GM23338 (cell line): ENCODE data around the gene ERN1. TPM values are rescaled to one million over a fixed set of nuclear protein-coding genes. Genes with fewer than 3 reads are reported as not detected.

Experiments
- ATAC-seq: fragments of 200-7000 bp; cut with Tn5 transposase; 3 replicates; pipeline ENCODE4 v1.9.1; 2020
- DNase-seq: peaks from one replicate; pipeline ENCODE4 v3.0.0-alpha.2; 2015; ENCODE audit warnings: low spot score
- H2AFZ ChIP-seq: fragments of 200-600 bp; sonication (generic); 2 replicates; pipeline ENCODE4 v1.8.0; 2016; ENCODE audit warnings: antibody characterized with exemption, mild to moderate bottlenecking, moderate library complexity
- H3F3A ChIP-seq: fragments of 200-600 bp; sonication (generic); replicated peaks from 2 replicates; pipeline ENCODE4 v1.8.0; 2017; ENCODE audit warnings: antibody characterized with exemption, mixed run types, low read depth
- H3K27ac ChIP-seq: fragments of 200-600 bp; sonication (generic); 2 replicates; pipeline ENCODE4 v1.6.1; 2016; ENCODE audit warnings: low read depth
- H3K27me3 ChIP-seq: fragments of 200-600 bp; sonication (generic); 2 replicates; pipeline ENCODE4 v1.8.0; 2016; ENCODE audit warnings: mild to moderate bottlenecking, mixed run types, moderate library complexity; ENCODE audit not compliant: insufficient read depth
- H3K36me3 ChIP-seq: fragments of 200-600 bp; sonication (generic); 2 replicates; pipeline ENCODE4 v1.8.0; 2016; ENCODE audit warnings: mild to moderate bottlenecking; ENCODE audit not compliant: insufficient read depth
- H3K4me1 ChIP-seq: fragments of 200-600 bp; sonication (generic); 2 replicates; pipeline ENCODE4 v1.8.0; 2016; ENCODE audit warnings: mild to moderate bottlenecking, moderate library complexity; ENCODE audit not compliant: insufficient read depth
- H3K4me2 ChIP-seq: fragments of 200-600 bp; sonication (generic); 2 replicates; pipeline ENCODE4 v1.7.1; 2017; ENCODE audit warnings: mixed run types
- H3K4me3 ChIP-seq: fragments of 200-600 bp; sonication (generic); 2 replicates; pipeline ENCODE4 v1.6.1; 2016; ENCODE audit warnings: mixed run types
- H3K79me2 ChIP-seq: fragments of 200-600 bp; sonication (generic); replicated peaks from 2 replicates; pipeline ENCODE4 v1.8.0; 2017; ENCODE audit warnings: mild to moderate bottlenecking; ENCODE audit not compliant: insufficient read depth
- H3K9me2 ChIP-seq: fragments of 200-600 bp; sonication (generic); 2 replicates; pipeline ENCODE4 v1.8.0; 2017; ENCODE audit not compliant: insufficient read depth
- H4K20me1 ChIP-seq: fragments of 200-600 bp; sonication (generic); replicated peaks from 2 replicates; pipeline ENCODE4 v1.8.0; 2017; ENCODE audit warnings: mild to moderate bottlenecking; ENCODE audit not compliant: insufficient read depth
- H3K27ac Mint-ChIP-seq: 2 replicates; pipeline ENCODE4 v1.8.0; 2020; ENCODE audit warnings: inconsistent platforms, mild to moderate bottlenecking, moderate library complexity, mixed read lengths
- H3K27me3 Mint-ChIP-seq: 3 replicates; pipeline ENCODE4 v1.8.0; 2022; ENCODE audit warnings: low read depth, mild to moderate bottlenecking, moderate library complexity, mixed read lengths, inconsistent platforms; ENCODE audit not compliant: insufficient read depth, poor library complexity
- H3K36me3 Mint-ChIP-seq: 3 replicates; pipeline ENCODE4 v1.8.0; 2021; ENCODE audit warnings: low read depth, mild to moderate bottlenecking, inconsistent platforms, moderate library complexity, mixed read lengths
- H3K4me1 Mint-ChIP-seq: 3 replicates; pipeline ENCODE4 v1.8.0; 2020; ENCODE audit warnings: mild to moderate bottlenecking, inconsistent platforms, mixed read lengths
- H3K4me3 Mint-ChIP-seq: 3 replicates; pipeline ENCODE4 v1.8.0; 2021; ENCODE audit warnings: moderate library complexity, mild to moderate bottlenecking, inconsistent platforms, mixed read lengths
- H3K9me3 Mint-ChIP-seq: 3 replicates; pipeline ENCODE4 v1.8.0; 2020; ENCODE audit warnings: moderate library complexity, mild to moderate bottlenecking, inconsistent platforms, mixed read lengths
- CREB1 ChIP-seq: fragments of 250-450 bp; sonication (Bioruptor Pico); IDR thresholded peaks from 2 replicates; pipeline ENCODE4 v1.5.0; 2020; ENCODE audit warnings: low read depth, mild to moderate bottlenecking, moderate library complexity
- CTCF ChIP-seq, 2 experiments: fragments of 200-600 bp in 1 of 2; sonication (generic) in 1 of 2; conservative IDR thresholded peaks; 2 replicates each; pipeline versions ENCODE4 v1.5.1 to v1.6.1; 2016 to 2017; ENCODE audit warnings: antibody characterized with exemption in 2 of 2, low read depth in 2 of 2, mild to moderate bottlenecking in 2 of 2, moderate library complexity in 1 of 2
- EZH2 ChIP-seq: fragments of 200-600 bp; sonication (generic); IDR thresholded peaks from one replicate; pipeline ENCODE4 v1.8.0; 2017; ENCODE audit warnings: antibody characterized with exemption, mild to moderate bottlenecking, low read depth; ENCODE audit not compliant: unreplicated experiment
- EZH2phosphoT487 ChIP-seq: fragments of 200-600 bp; sonication (generic); IDR thresholded peaks from one replicate; pipeline ENCODE4 v1.8.1; 2018; ENCODE audit warnings: antibody characterized with exemption; ENCODE audit not compliant: unreplicated experiment
- JUNB ChIP-seq: IDR thresholded peaks from one replicate; pipeline ENCODE4 v1.6.1; 2016; ENCODE audit warnings: antibody characterized with exemption; ENCODE audit not compliant: unreplicated experiment
- NANOG ChIP-seq: IDR thresholded peaks from 2 replicates; pipeline ENCODE4 v1.6.1; 2016; ENCODE audit warnings: antibody characterized with exemption, borderline replicate concordance
- POLR2AphosphoS5 ChIP-seq: IDR thresholded peaks from 2 replicates; pipeline ENCODE4 v1.6.1; 2016; ENCODE audit warnings: antibody characterized with exemption, low read depth
- STAT1 ChIP-seq: IDR thresholded peaks from one replicate; pipeline ENCODE4 v1.6.1; 2016; ENCODE audit warnings: antibody characterized with exemption; ENCODE audit not compliant: unreplicated experiment
- ZNF114 ChIP-seq: fragments of 250-450 bp; sonication (Bioruptor Pico); IDR thresholded peaks from 2 replicates; pipeline ENCODE4 v1.5.0; 2020; ENCODE audit warnings: mild to moderate bottlenecking, moderate library complexity
- polyA plus RNA-seq: library from polyadenylated mRNA; unstranded; fragments of >200 nt; fragmentation: Nextera tagmentation; extraction: Ambion mirVana; gene quantifications from 2 replicates; pipeline ENCODE4 v1.2.1, GENCODE V29; 2016
- total RNA-seq: library from RNA; depleted of rRNA; stranded (reverse); fragments of >200 nt; shearing (Covaris generic); gene quantifications from 2 replicates; pipeline ENCODE4 v1.2.3, GENCODE V29; 2014
- TF ChIP-seq, protein P1 (sequence below): IDR thresholded peaks from one replicate; pipeline ENCODE4 v1.6.1; 2018; ENCODE audit warnings: antibody characterized with exemption; ENCODE audit not compliant: unreplicated experiment
- TF ChIP-seq, protein P2 (sequence below): IDR thresholded peaks from 2 replicates; pipeline ENCODE4 v1.6.1; 2016; ENCODE audit warnings: antibody characterized with exemption

Gene ERN1
- total and polyA plus RNA-seq, 2 experiments from 2014 or later, result 5.9 to 7.5 TPM

- H3K79me2 ChIP-seq, result no peaks in the 10 kb centered on the region
- no peaks in the 10 kb centered on the region for H4K20me1 ChIP-seq
- DNase-seq (no peak), ATAC-seq (no peak)
- no peaks in the 10 kb centered on the region for H3K36me3 ChIP-seq
- H3K27ac ChIP-seq, result no peak overlapping the region
- H3K27ac Mint-ChIP-seq, result no peak overlapping the region
- H3K4me1 ChIP-seq, result peaks cover 7% of the 10 kb centered on the region; the same call in 1 of the 2 replicates
- no peak overlapping the region for H3K4me2 ChIP-seq
- peaks cover 3% of the 10 kb centered on the region for H3K27me3 Mint-ChIP-seq
- H3K27me3 ChIP-seq, result no peaks in the 10 kb centered on the region
- H3K9me3 Mint-ChIP-seq, result no peaks in the 10 kb centered on the region
- no peak overlapping the region for H2AFZ ChIP-seq
- no peak overlapping the region for H3K4me3 ChIP-seq
- peaks cover 4% of the 10 kb centered on the region; the same call in 1 of the 2 replicates for H3K9me2 ChIP-seq
- TF ChIP-seq CTCF (conservative IDR thresholded peaks at IDR 0.05; ENCODE audit: low read depth in 2 of 2) (no peak), NANOG (no peak), JUNB (no peak), EZH2 (no peak), ZNF114 (CRISPR knock-in tag) (no peak), POLR2AphosphoS5 (no peak)
- TF ChIP-seq, protein P1, sequence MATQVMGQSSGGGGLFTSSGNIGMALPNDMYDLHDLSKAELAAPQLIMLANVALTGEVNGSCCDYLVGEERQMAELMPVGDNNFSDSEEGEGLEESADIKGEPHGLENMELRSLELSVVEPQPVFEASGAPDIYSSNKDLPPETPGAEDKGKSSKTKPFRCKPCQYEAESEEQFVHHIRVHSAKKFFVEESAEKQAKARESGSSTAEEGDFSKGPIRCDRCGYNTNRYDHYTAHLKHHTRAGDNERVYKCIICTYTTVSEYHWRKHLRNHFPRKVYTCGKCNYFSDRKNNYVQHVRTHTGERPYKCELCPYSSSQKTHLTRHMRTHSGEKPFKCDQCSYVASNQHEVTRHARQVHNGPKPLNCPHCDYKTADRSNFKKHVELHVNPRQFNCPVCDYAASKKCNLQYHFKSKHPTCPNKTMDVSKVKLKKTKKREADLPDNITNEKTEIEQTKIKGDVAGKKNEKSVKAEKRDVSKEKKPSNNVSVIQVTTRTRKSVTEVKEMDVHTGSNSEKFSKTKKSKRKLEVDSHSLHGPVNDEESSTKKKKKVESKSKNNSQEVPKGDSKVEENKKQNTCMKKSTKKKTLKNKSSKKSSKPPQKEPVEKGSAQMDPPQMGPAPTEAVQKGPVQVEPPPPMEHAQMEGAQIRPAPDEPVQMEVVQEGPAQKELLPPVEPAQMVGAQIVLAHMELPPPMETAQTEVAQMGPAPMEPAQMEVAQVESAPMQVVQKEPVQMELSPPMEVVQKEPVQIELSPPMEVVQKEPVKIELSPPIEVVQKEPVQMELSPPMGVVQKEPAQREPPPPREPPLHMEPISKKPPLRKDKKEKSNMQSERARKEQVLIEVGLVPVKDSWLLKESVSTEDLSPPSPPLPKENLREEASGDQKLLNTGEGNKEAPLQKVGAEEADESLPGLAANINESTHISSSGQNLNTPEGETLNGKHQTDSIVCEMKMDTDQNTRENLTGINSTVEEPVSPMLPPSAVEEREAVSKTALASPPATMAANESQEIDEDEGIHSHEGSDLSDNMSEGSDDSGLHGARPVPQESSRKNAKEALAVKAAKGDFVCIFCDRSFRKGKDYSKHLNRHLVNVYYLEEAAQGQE, result no peak
- TF ChIP-seq, protein P2, sequence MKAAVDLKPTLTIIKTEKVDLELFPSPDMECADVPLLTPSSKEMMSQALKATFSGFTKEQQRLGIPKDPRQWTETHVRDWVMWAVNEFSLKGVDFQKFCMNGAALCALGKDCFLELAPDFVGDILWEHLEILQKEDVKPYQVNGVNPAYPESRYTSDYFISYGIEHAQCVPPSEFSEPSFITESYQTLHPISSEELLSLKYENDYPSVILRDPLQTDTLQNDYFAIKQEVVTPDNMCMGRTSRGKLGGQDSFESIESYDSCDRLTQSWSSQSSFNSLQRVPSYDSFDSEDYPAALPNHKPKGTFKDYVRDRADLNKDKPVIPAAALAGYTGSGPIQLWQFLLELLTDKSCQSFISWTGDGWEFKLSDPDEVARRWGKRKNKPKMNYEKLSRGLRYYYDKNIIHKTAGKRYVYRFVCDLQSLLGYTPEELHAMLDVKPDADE, result no peak
- H3K4me3 Mint-ChIP-seq, result no peak overlapping the region
- no peaks in the 10 kb centered on the region for H3K36me3 Mint-ChIP-seq
- H3K4me1 Mint-ChIP-seq, result peaks cover 12% of the 10 kb centered on the region
- H3F3A ChIP-seq, result no peaks in the 10 kb centered on the region
Measured at GRCh38 chr17:64111831-64112230, 18.1 kb downstream of the ERN1 start.

GRCh38 chr17:64110379-64111152 lies 19.4 kb downstream of the ERN1 start:
- no peaks in the 10 kb centered on the region for H3K9me3 Mint-ChIP-seq
- TF ChIP-seq EZH2phosphoT487, result no peak
- TF ChIP-seq, protein P1, result no peak
- no peak for TF ChIP-seq NANOG
- no peak for TF ChIP-seq STAT1
- TF ChIP-seq CREB1 (CRISPR knock-in tag), result no peak
- Histone ChIP-seq H3K4me3 (no peak overlapping the region), H3F3A (no peaks in the 10 kb centered on the region), H3K4me2 (no peak overlapping the region), H4K20me1 (no peaks in the 10 kb centered on the region), H2AFZ (no peak overlapping the region), H3K36me3 (no peaks in the 10 kb centered on the region), H3K27ac (no peak overlapping the region), H3K27me3 (no peaks in the 10 kb centered on the region), H3K4me1 (peaks cover 7% of the 10 kb centered on the region; the same call in 1 of the 2 replicates), H3K9me2 (peaks cover 4% of the 10 kb centered on the region; the same call in 1 of the 2 replicates), H3K79me2 (no peaks in the 10 kb centered on the region)
- peaks cover 10% of the 10 kb centered on the region for H3K4me1 Mint-ChIP-seq
- no peak overlapping the region for H3K27ac Mint-ChIP-seq
- DNase-seq (no peak), ATAC-seq (no peak)
- no peaks in the 10 kb centered on the region for H3K36me3 Mint-ChIP-seq
- peaks cover 3% of the 10 kb centered on the region for H3K27me3 Mint-ChIP-seq
- H3K4me3 Mint-ChIP-seq, result no peak overlapping the region
